Loucy (cell line): ENCODE results near the gene LSR.

ENCODE experiments used
- H2AFZ ChIP-seq: fragments of 200-600 bp; sonication (generic); 2 replicates; pipeline ENCODE4 v1.6.0; 2016; ENCODE audit warnings: antibody characterized with exemption, mild to moderate bottlenecking, low read length, moderate library complexity
- H3F3A ChIP-seq: fragments of 200-600 bp; 2 replicates; pipeline ENCODE4 v1.6.0; 2016; ENCODE audit warnings: antibody characterized with exemption, low read depth, mild to moderate bottlenecking
- H3K27me3 ChIP-seq: fragments of 200-600 bp; sonication (generic); 2 replicates; pipeline ENCODE4 v1.6.1; 2014; ENCODE audit warnings: low read length, mild to moderate bottlenecking; ENCODE audit not compliant: insufficient read depth, poor library complexity, severe bottlenecking
- H3K36me3 ChIP-seq: fragments of 200-600 bp; sonication (generic); 2 replicates; pipeline ENCODE4 v1.6.1; 2016; ENCODE audit warnings: low read length; ENCODE audit not compliant: insufficient read depth
- H3K4me1 ChIP-seq: fragments of 200-600 bp; sonication (generic); 2 replicates; pipeline ENCODE4 v1.5.1; 2014; ENCODE audit warnings: low read length, mild to moderate bottlenecking; ENCODE audit not compliant: insufficient read depth, poor library complexity, severe bottlenecking
- H3K4me2 ChIP-seq: fragments of 200-600 bp; sonication (generic); 2 replicates; pipeline ENCODE4 v1.6.0; 2014; ENCODE audit warnings: antibody characterized with exemption, low read length, low read depth, mild to moderate bottlenecking; ENCODE audit not compliant: poor library complexity, severe bottlenecking
- H3K4me3 ChIP-seq: fragments of 200-600 bp; sonication (generic); 2 replicates; pipeline ENCODE4 v1.5.1; 2014; ENCODE audit warnings: low read length, mild to moderate bottlenecking, mixed read lengths; ENCODE audit not compliant: poor library complexity, severe bottlenecking
- H3K79me2 ChIP-seq: fragments of 200-600 bp; sonication (generic); 2 replicates; pipeline ENCODE4 v1.6.1; 2014; ENCODE audit warnings: low read length; ENCODE audit not compliant: insufficient read depth
- H3K9ac ChIP-seq: fragments of 200-600 bp; sonication (generic); 2 replicates; pipeline ENCODE4 v1.6.0; 2014; ENCODE audit warnings: mild to moderate bottlenecking, low read depth, low read length, moderate library complexity; ENCODE audit not compliant: poor library complexity, severe bottlenecking
- H3K9me2 ChIP-seq: fragments of 200-600 bp; sonication (generic); replicated peaks from 2 replicates; pipeline ENCODE4 v1.6.1; 2016; ENCODE audit warnings: low read depth, low read length, mixed read lengths
- H3K9me3 ChIP-seq: fragments of 200-600 bp; sonication (generic); 2 replicates; pipeline ENCODE4 v1.6.1; 2014; ENCODE audit warnings: mild to moderate bottlenecking, antibody characterized with exemption, low read length, low read depth; ENCODE audit not compliant: insufficient read depth
- H4K20me1 ChIP-seq: fragments of 200-600 bp; sonication (generic); 2 replicates; pipeline ENCODE4 v1.6.0; 2014; ENCODE audit warnings: antibody characterized with exemption, low read length, mild to moderate bottlenecking; ENCODE audit not compliant: insufficient read depth, poor library complexity, severe bottlenecking
- EZH2phosphoT487 ChIP-seq: fragments of 200-600 bp; IDR thresholded peaks from 2 replicates; pipeline ENCODE4 v1.6.1; 2018; ENCODE audit warnings: antibody characterized with exemption, mild to moderate bottlenecking, moderate library complexity, borderline replicate concordance
- TF ChIP-seq, protein P1 (sequence below): fragments of 200-600 bp; sonication (generic); conservative IDR thresholded peaks from 2 replicates; pipeline ENCODE4 v1.5.1; 2014; ENCODE audit warnings: mild to moderate bottlenecking, antibody characterized with exemption, low read length

LSR gene

DNA sequence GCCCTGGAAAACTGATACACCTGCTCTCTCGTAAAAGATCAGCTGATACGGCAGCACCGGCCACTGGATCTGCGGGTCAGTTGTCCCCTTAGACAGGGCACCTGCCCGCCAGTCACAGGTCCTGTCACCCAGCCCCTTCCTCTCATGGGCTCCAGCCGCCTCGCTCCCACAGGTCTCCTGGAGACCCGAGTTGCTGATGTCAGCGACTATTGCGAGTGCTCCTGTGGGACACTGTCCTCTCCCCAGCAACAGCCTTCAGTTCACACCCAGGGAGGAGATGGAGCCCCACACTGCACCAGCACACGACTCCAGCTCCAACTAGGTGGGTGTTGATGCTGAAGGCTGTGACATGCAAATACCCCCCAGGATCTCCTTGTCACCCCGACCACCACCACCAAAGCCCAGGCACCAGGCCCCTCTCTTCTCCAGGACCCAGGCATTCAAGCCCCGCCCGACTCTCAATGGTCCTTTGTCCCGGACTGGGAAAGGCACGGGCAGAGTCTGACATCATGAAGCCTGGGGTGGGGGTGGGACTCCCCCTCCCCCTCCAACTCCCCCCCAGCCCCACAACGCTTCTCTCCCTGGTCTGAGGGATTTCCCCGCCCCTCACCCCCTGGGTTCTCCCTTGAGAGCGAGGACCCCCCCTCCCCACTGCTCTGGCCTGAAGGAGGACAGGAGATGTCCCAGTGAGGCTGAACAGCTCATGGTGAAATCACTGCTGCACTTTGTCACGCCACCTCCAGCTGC, 41.8 kb downstream of the LSR start:
- Histone ChIP-seq H2AFZ (no peak overlapping the region), H3K9me2 (no peaks in the 10 kb centered on the region), H3K9me3 (no peaks in the 10 kb centered on the region), H3F3A (no peaks in the 10 kb centered on the region), H3K4me2 (no peak overlapping the region), H4K20me1 (no peaks in the 10 kb centered on the region), H3K9ac (no peak overlapping the region), H3K36me3 (no peaks in the 10 kb centered on the region), H3K79me2 (no peaks in the 10 kb centered on the region), H3K4me3 (no peak overlapping the region), H3K27me3 (no peaks in the 10 kb centered on the region), H3K4me1 (no peaks in the 10 kb centered on the region)
- TF ChIP-seq, protein P1, sequence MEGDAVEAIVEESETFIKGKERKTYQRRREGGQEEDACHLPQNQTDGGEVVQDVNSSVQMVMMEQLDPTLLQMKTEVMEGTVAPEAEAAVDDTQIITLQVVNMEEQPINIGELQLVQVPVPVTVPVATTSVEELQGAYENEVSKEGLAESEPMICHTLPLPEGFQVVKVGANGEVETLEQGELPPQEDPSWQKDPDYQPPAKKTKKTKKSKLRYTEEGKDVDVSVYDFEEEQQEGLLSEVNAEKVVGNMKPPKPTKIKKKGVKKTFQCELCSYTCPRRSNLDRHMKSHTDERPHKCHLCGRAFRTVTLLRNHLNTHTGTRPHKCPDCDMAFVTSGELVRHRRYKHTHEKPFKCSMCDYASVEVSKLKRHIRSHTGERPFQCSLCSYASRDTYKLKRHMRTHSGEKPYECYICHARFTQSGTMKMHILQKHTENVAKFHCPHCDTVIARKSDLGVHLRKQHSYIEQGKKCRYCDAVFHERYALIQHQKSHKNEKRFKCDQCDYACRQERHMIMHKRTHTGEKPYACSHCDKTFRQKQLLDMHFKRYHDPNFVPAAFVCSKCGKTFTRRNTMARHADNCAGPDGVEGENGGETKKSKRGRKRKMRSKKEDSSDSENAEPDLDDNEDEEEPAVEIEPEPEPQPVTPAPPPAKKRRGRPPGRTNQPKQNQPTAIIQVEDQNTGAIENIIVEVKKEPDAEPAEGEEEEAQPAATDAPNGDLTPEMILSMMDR, result no peak
- TF ChIP-seq EZH2phosphoT487, result no peak

DNA sequence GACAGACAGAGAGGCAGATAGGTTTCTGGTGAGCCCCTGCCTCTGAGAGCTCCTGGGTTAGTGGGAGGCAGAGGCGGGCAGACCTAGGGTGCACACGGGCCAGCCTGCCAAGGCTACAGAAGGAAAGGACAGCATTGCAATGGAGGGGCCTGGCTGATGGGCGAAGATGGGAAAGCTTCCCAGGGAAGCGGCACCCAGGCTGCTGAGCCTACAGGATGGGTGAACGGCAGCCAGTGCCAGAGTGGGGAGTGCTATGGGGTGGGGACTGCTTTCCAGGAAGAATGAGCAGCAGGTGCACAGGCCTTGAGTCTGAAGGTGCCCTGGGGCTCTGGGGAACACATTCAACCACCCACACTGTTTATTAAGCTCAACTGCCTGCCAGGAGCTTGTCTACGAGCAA, 42.5 kb downstream of the LSR start:
- Histone ChIP-seq H3K79me2 (no peaks in the 10 kb centered on the region), H3F3A (no peaks in the 10 kb centered on the region), H3K4me2 (no peak overlapping the region), H3K4me1 (no peaks in the 10 kb centered on the region), H3K36me3 (no peaks in the 10 kb centered on the region), H2AFZ (no peak overlapping the region), H3K9me2 (no peaks in the 10 kb centered on the region), H4K20me1 (no peaks in the 10 kb centered on the region), H3K4me3 (no peak overlapping the region), H3K27me3 (no peaks in the 10 kb centered on the region), H3K9ac (no peak overlapping the region), H3K9me3 (no peaks in the 10 kb centered on the region)
- TF ChIP-seq, protein P1, result no peak
- no peak for TF ChIP-seq EZH2phosphoT487

DNA sequence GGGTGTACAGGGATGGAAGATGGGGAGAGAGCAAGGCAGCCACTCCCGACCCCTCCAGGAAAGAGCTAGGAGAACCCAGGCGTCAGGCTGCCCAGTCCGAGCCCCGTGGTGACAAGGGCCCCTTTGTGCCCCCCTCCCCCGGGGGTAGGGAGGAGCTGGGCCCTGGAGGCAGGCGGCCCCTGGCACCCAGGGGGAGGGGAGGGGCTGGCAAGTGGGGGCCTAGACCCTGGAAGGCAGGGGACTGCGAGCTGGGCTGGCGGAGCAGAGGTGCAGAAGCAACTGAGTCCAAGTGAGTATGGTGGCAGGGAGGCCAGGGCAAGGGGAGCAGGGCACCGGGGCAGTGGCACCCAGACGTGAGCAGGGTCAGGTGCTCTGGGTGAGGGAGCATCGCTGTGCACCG, 43.1 kb downstream of the LSR start, which contains the start of gene MAG:
MAG (plus strand) TSS at position 246 of the 400 bp plus-strand sequence. CDS start 3,248 bp downstream, outside the sequence.
- Histone ChIP-seq H3K4me3 (no peak within 1 kb of the TSS), H3K27me3 (no peaks in the 10 kb centered on the region), H3K9ac (no peak within 1 kb of the TSS), H3K9me2 (no peaks in the 10 kb centered on the region), H3K4me1 (no peaks in the 10 kb centered on the region), H2AFZ (no peak within 1 kb of the TSS), H3F3A (no peaks in the 10 kb centered on the region), H3K79me2 (no peaks in the 10 kb centered on the region), H3K36me3 (no peaks in the 10 kb centered on the region), H3K9me3 (no peaks in the 10 kb centered on the region), H3K4me2 (no peak within 1 kb of the TSS), H4K20me1 (no peaks in the 10 kb centered on the region)
- TF ChIP-seq EZH2phosphoT487, result no peak
- TF ChIP-seq, protein P1, result no peak
